Measurements from ENCODE around the gene LSAMP. TPM values are rescaled to one million over a fixed set of nuclear protein-coding genes. Genes with fewer than 3 reads are reported as not detected.
A peak's percentile ranks its signal among the peaks of the same experiment; 100 is the strongest.

The LSAMP gene
- total and polyA plus RNA-seq, 2 of the 8 experiments (the other 6 are each of a cell fraction or from before 2014, with no cell fraction given), result 1.8 to 5.7 TPM

DNA sequence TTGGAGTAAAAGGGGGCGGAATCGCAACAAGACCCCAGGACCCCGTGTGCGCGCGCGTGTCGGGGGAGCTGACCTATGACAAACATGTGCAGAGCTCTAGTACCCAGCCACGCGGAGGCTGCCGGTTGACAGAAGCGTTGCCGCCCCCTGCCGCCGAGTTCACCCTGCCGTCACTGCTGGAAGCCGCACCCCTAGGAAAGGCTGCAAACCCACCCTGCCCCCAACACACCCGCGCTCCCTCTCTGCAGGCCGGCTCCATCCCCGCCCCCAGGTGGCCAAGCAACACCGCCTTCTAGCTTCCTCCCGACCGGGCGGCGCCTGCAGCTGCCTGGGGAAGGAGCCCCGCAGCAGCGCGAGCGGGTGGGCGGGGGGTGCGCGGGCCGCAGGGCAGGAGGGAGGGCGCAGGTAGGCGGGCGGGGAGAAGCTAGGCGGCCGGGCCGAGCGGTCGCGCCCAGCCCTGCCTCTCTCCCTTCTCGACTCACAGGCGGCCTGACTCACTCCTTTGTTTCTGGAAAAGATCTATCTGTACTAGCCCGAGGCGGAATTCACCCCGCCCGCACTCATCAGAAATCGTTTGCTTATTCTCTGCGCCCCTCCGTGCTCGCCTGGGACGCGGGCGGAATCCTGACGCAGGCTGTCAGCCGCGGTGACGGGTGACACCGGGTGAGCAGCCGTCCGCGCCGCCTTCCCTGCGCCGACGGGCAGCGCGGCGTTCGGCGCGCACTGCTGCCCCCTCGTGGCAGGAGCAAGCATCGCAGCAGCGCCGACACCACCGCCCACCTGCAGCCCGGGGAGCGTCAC is 661.1 kb downstream of the LSAMP start (continued):
- TF ChIP-seq SAP30 (IDR thresholded peaks at IDR 0.05; ENCODE audit: insufficient read depth, insufficient replicate concordance, low read length) (peak; percentile 79), TCF12 (IDR thresholded peaks at IDR 0.05; ENCODE audit: low read depth, low read length) (0 out of 2 replicates have a peak, but pooled peaks have one; percentile 3), POU5F1 (IDR thresholded peaks at IDR 0.05; ENCODE audit: low read depth, low read length) (no peak), BRCA1 (IDR thresholded peaks at IDR 0.05; ENCODE audit: low read depth, low read length) (no peak), NRF1 (IDR thresholded peaks at IDR 0.05; ENCODE audit: low read depth, low read length) (no peak; the same call in 1 of the 2 replicates), SP2 (IDR thresholded peaks at IDR 0.05; ENCODE audit: low read length) (no peak), SUZ12 (IDR thresholded peaks at IDR 0.05; ENCODE audit: low read length) (no peak), CREB1 (IDR thresholded peaks at IDR 0.05) (peak; percentile 88), HDAC2 (IDR thresholded peaks at IDR 0.05; ENCODE audit: borderline replicate concordance in 1 of 2, low read depth in 2 of 2, low read length in 2 of 2) (0 out of 4 replicates have a peak, but pooled peaks of 1 of the 2 experiments have one; percentile 78), SRF (IDR thresholded peaks at IDR 0.05; ENCODE audit: low read depth, low read length) (no peak), EP300 (IDR thresholded peaks at IDR 0.05; ENCODE audit: borderline replicate concordance in 1 of 2, low read depth in 2 of 2, low read length in 2 of 2) (peak in 1 of 2 experiments; percentile 25; a peak in 1 of 3 replicates), SIX5 (IDR thresholded peaks at IDR 0.05; ENCODE audit: low read depth, low read length) (no peak), TEAD4 (IDR thresholded peaks at IDR 0.05; ENCODE audit: low read depth, low read length) (0 out of 2 replicates have a peak, but pooled peaks have one; percentile 26), RBBP5 (IDR thresholded peaks at IDR 0.05; ENCODE audit: borderline replicate concordance, low read depth, low read length) (peak; percentile 77; the same call in 1 of the 2 replicates), JUND (IDR thresholded peaks at IDR 0.05; ENCODE audit: low read length) (peak; percentile 23), MAFK (IDR thresholded peaks at IDR 0.05; ENCODE audit: low read depth, low read length) (0 out of 2 replicates have a peak, but pooled peaks have one; percentile 8), CBX5 (IDR thresholded peaks at IDR 0.05; ENCODE audit: low read depth, low read length) (no peak), RNF2 (IDR thresholded peaks at IDR 0.05; ENCODE audit: borderline replicate concordance, low read depth, low read length, missing control alignments, poor library complexity, severe bottlenecking) (no peak), POLR2AphosphoS5 (IDR thresholded peaks at IDR 0.05; ENCODE audit: low read depth, low read length) (no peak)
- TF ChIP-seq, protein P1, sequence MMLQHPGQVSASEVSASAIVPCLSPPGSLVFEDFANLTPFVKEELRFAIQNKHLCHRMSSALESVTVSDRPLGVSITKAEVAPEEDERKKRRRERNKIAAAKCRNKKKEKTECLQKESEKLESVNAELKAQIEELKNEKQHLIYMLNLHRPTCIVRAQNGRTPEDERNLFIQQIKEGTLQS (IDR thresholded peaks at IDR 0.05; ENCODE audit: insufficient read depth, low read depth, low read length), result 0 out of 2 replicates have a peak, but pooled peaks have one; percentile 4

Measured in H1 (cell line).